DMS53 treated with DMSO at 0.1 percent for 48 hours (cell line): Measurements from ENCODE around the gene HCAR3.
"Not testable (repeated sequence)": the region's sequence is repeated elsewhere in the genome, so short reads cannot be mapped to it uniquely, and the experiment has no call there.

Source experiments
- DNase-seq: peaks from one replicate; lab custom pipeline; 2025; ENCODE audit not compliant: unreplicated experiment; lab: John Stamatoyannopoulos, UW

Gene HCAR3

GRCh38 chr12:122722387-122722786, 5.8 kb upstream of the HCAR3 start:
- DNase-seq, result no peak

- no peak for DNase-seq
Measured at GRCh38 chr12:122721057-122721545, 4.5 kb upstream of the HCAR3 start.

DNA sequence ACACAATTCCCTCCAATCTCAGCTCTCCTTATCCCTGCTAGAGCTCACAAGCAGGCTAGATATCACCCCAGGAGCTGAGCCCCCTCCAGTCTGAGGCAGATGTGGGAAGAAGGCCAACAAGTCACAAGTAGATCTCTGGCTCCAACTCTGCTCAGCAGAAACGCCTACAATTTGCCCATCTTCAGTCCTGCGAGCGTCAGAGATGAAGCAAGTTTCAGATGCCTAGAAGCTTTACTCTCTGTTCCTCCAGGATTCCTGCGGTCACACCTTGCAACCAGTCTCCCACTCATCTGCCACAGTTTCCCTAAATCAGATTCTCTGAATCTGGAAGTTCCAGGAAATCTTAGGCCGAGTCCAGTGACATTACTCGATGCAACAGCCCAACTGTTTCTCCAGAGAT, 1.4 kb downstream of the HCAR3 start:
- DNase-seq, result not testable (repeated sequence)

GRCh38 chr12:122713491-122714188, 3.0 kb downstream of the HCAR3 start:
- DNase-seq, result not testable (repeated sequence)

DNA sequence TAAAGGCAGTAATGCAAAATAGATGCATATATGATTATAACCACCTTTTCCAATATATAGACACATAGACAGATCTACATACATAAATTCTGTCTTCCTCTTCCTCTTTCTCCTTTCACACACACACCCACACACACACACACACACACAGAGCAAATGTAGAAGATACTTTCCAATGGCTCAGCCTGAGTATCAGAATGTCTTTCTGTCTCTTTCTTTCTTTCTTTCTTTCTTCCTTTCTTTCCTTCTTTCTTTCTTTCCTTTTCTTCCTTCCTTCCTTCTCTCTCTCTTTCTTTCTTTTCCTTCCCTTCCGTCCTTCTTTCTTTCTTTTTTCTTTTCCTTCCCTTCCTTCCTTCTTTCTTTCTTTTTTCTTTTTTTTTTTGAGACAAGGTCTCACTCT, 5.3 kb downstream of the HCAR3 start:
- not testable (repeated sequence) for DNase-seq

DNA sequence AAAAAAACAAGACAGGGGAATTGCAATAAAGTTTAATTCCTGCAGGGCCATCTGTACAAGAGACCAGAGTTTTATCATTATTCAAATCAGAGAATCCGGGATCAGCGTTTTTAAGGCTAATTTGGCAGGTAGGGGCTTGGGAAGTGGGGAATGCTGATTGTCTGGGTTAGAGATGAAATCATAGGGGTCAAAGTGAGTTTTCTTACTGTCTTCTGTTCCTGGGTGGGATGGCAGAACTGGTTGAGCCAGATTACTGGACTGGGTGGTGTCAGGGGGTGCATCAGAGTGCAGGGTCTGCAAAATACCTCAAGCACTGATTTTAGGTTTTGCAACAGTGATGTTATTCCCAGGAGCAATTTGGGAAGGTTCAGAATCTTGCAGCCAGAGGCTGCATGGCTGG, 6.3 kb downstream of the HCAR3 start:
- not testable (repeated sequence) for DNase-seq

- DNase-seq, result not testable (repeated sequence)
Measured at GRCh38 chr12:122709287-122709686, 7.3 kb downstream of the HCAR3 start.

- not testable (repeated sequence) for DNase-seq
Measured at GRCh38 chr12:122703841-122704240, 12.8 kb downstream of the HCAR3 start.

DNA sequence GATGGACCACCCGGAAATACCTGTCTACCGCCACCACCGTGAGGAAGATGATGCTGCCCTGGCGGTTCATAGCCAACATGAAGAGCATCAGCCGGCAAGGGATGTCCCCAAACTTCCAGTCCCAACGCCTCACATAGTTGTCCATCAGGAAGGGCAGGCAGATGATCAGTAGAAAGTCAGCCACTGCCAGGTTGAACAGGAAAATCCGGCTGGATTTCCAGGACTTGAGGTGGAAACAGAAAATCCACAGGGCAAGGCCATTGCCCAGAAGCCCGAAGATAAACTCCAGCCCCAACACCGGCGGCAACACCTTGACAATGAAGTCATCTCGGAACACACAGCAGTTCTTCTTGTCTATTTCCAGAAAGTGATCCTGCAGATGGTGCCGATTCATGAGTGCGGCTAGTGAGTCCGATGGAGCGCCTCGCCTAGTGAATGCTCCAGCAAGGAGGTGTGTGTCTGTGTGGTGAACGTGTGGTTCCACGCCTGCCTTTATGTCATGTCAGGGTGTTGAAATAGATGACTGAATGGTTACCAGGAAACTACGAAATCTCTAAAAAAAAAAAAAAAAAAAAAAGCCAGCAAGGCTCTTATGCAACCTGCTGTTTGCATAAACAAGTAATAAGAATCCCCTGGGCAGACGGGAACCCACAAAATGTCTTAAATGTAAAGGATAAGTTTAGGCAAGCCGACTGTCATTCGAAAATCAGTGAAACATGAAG, 13.6 kb downstream of the HCAR3 start, which contains the start of gene HCAR2:
TSS of gene HCAR2 (minus strand) at position 468 of the 722 bp plus-strand sequence. CDS start at position 394, 74 bp downstream.
- not testable (repeated sequence) for DNase-seq

DNA sequence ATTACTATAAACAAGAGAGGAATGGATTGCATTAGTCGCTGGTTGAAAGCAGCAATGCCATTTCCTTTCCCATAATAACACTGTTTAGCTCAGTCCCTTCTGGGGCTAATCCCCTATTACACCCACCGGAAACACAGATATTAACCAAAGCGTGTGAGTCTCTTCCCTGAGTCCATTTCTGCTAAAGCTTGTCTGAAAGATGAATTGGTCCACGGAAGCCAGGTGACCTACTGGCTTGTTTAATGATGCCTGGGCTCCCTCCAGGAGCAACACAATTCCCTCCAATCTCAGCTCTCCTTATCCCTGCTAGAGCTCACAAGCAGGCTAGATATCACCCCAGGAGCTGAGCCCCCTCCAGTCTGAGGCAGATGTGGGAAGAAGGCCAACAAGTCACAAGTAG, 15.1 kb downstream of the HCAR3 start:
- not testable (repeated sequence) for DNase-seq

DNA sequence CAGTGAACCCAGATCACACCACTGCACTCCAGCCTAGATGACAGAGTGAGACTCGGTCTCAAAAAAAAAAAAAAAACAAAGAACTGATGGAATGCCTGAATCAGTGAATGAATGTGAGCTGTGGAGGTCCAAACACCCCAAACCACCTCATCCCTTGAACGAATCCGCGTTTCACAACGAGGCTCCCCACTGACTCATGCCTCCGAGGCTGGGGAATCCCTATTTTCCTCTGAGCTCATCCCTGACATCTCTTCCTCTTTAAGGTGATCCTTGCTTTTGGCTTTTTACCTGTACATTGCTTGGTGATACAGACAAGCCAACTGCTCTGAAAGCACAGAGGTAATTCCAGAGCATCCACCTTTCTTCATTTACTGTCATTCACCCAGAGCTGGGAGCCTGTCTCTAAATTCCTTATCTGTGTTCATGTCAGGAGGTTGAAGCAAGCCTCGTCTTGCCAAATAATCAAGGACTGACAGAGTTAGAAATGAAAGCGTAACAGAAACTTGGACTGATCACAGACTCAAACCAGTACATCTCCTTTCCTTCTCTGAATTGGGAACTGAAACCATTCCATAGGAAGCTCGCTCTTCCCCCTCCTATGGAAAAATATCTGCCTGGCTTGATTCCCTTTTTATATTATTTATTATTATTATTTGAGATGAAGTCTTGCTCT, 16.4 kb downstream of the HCAR3 start:
- not testable (repeated sequence) for DNase-seq

- DNase-seq, result not testable (repeated sequence)
Measured at GRCh38 chr12:122696922-122697321, 19.7 kb downstream of the HCAR3 start.

- no peak for DNase-seq
Measured at GRCh38 chr12:122691566-122691965, 25.0 kb downstream of the HCAR3 start.

- DNase-seq, result peak; percentile 83
Measured at GRCh38 chr12:122688291-122688690, 28.3 kb downstream of the HCAR3 start.

GRCh38 chr12:122687086-122687485, 29.5 kb downstream of the HCAR3 start:
- peak; percentile 44 for DNase-seq

DNA sequence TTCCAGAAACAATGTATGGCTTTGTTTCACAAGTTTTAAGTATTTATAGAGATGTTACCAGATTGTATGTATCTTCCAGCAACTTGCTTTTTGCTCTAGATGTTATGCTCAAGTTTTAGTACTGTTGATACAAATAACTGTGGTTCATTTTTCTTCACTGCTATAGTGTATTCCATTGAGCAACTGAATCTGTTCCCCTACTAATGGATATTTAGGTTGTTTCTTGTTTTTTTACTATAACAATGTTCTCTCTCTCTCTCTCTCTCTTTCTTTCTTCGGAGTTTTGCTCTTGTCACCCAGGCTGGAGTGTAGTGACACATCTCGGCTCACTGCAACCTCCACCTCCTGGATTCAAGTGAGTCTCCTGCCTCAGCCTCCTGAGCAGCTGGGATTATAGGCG, 30.1 kb downstream of the HCAR3 start:
- no peak for DNase-seq

DNA sequence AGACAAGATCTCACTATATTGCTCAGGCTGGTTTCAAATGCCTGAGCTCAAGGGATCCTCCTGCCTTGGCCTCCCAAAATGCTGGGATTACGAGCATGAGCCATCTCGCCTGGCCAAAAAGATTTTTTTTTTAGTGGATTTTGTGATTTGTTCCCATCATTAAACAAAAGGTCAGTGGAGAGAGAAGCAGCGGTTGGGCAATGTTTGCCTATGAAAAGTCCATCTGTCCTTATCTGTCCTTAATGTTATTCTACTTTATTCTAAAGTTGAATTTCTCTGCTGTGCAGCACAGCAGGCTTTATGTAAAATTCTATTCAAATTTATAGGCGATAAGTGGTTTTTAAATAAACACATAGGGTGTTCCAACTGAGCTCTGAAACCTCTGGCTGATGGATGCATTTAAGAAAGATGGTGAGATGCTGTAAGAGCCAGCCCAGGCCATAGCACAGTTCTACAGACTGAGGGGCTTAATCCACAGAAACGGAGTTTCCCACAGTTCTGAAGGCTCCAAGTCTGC, 32.3 kb downstream of the HCAR3 start:
- no peak for DNase-seq

DNA sequence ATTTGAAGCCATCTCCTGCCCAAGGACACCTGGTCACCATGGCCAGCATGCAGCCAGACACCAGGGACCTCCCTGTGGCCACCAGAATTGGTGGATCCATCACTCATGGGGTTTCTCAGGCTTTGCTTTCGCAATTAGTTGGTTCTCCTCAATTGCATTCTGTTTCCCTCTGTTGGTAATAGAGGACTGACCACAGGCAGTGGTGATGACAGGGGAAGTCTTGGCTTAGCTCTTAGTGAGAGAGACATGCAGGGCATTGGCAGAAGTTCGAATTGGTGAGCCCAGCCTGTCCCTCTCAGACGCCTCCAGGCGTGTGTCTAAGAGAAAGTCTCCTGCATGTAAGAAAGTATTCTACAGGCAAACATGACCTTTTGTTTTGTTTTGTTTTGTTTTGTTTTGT, 34.8 kb downstream of the HCAR3 start:
- DNase-seq, result no peak

GRCh38 chr12:122680989-122681388, 35.6 kb downstream of the HCAR3 start:
- DNase-seq, result not testable (repeated sequence)

GRCh38 chr12:122676781-122677180, 39.8 kb downstream of the HCAR3 start:
- DNase-seq, result not testable (repeated sequence)

- DNase-seq, result not testable (repeated sequence)
Measured at GRCh38 chr12:122676015-122676414, 40.6 kb downstream of the HCAR3 start.
